HG02763 (cell line): ENCODE results near the gene CAPN15.
A peak's percentile ranks its signal among the peaks of the same experiment; 100 is the strongest.

ENCODE experiments used
- ATAC-seq: cut with Tn5 transposase; IDR thresholded peaks from one replicate; pipeline ENCODE4 v1.9.1; 2021; ENCODE audit warnings: mild to moderate bottlenecking, moderate library complexity; ENCODE audit not compliant: unreplicated experiment

Gene CAPN15

DNA sequence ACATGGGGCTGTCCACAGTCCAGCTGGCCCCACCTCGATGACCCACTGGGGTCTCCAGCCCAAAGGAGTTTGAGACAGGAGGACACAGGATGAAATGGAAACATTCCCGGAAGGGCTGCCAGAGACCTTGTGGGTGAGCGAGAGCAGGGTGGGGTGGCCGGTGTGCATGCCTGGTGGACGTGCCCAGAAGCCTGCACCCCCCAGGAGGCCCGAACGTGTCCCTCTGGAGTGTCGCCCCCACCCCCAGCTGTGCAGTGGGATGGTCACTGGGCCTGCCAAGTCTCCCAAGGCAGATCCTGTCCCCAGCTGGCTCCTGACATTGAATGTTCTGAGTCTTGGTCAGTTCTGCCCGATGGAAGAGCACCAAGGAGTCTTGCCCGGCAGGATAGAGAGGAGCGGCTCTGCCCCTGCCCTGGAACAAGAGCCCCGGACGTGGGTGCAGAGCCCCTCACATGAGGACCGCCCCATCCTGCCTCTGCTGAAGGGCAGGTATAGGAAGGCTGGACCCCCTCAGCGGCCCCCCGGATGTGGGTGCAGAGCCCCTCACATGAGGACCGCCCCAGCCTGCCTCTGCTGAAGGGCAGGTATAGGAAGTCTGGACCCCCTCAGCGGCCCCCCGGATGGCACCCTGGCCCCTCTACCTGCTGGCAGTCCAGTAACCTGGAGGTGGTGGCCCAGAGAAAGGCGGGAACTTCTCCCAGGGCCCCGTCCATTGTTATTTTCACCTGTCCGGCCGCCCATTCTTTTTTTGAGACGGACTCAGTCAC is 3.1 kb upstream of the CAPN15 start:
- ATAC-seq: no peak

DNA sequence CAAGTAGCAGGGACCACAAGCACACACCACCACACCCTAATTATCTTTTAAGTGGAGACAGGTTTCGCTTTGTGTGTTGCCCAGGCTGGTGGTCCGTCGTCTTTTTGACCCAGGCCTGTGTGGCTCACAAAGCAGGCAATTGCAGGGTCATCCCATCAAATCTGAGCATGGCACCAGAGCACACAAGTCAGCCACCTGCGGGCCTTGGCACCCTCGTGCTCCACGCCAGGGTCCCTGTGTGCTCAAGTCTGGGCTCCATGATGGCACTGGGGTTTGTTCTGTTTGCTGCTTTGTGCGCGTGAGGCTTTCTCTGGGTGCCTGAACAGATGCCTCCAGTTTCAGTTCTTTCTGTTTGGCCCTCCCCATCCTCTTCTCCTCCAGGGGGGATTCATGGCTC is 2.4 kb upstream of the CAPN15 start:
- no peak for ATAC-seq

DNA sequence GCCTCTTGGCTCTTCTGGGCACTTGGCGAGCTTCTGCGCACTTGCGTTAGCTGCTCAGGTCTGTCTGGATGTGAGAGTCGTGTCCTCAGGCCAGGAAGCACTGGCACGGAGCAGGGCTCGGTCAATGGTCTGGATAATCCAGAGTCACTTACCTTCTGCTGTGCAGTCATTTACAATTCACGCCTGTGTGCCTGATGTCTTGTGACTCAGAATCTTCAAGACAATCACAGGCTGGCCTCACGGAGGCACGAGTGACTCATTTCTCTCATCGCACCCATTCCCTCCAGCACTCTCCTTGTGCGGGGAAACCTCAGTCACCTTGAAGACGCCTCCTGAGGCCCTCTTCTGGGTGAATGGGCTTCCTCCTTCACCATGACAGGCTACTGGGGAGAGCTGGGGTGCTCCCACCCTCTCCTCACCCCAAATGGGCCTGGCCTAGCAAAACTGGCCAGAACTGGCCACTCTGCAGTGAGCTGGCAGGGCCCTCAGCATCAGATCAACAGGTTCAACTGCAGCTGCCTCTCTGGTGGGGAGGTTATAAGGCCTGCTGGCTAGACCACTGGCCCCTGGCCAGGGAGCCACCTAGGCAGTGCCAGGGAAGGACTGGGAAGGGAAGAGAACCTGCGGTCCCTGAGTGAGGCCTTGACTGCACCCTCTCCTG is 1.9 kb upstream of the CAPN15 start:
- no peak for ATAC-seq

DNA sequence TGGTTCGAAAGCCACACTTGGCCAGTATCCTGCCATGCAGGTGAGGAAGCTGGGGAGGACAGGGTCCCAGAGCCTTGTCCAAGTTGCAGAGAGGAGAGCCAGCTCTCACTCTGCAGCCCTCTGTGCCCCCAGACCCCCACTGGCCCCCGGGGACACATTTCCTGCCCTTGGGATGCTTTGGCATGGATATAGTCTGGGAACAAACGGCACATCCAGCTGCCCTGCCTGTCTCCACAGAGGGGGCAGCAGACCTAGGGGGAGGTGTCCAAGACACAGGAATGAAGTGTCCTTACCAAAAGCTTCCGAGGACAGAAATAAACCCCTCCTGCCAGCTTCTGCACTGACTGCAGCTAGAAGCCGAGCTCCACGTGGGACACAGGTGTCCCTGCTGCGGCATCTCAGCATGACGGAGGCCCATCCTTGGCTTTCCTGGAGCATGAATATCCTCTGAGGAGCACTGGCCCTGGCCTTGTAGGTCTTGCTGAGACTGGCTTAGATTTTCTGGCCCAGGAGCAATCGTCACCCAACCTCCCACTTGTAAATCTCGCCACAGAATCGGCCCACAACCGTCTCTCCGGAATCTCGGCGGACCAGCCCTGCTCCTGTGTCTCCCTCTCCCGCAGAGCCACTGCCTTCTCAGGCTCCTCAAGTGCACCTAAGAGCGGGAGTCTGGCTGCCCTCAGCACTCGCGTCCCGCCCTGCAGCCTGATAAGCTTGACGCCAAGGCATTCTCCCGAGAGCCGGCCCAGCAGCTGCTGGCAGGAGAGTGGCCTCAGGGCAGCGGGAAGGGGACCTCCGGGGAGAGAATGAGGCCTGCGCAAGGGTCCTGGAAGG is 1.1 kb upstream of the CAPN15 start:
- ATAC-seq: no peak

DNA sequence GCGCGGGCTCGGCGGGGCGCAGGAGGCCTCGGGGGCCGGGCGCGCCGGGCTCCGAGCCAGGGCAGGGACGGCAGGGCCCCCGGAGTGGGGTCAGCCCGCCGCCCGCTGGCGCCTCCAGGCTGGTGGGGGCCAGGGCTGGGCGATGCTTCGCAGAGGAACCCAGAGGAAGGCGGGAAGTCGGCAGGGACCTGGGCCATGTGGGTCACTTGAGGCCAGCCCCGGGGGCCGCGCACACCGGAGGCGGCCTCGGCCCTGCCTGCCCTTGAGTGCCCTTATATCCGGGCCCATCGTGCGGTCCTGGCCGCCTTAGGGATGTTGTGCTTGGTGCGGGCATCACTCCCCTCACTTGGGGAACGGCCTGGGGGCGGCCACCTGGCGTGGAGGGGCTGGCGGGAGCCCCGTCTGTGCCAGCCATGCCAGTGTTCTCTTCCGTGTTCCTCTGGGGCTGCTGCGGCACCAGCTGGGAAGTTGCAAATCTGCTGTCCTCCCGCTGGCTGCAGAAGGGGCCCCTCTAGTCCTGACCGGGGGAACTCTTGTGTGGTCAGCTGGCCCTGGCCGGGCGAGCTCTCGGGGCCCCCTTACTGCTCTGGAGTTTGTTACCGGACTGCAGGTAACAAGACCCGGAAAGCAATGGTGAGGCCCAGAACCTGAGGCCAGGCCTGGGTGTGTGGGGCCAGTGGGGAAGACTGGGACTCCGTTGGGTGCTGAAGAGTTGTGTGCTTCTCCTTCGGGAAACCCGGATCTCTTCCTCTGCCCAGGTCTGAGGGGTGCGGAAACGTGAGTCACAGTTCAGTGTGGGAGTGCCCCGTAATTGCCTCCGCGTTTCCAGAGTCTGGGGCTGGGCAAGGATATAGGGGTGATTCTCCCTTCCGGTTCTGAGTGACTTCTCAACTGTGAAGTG is 849 bp downstream of the CAPN15 start:
- ATAC-seq: peak; percentile 6

DNA sequence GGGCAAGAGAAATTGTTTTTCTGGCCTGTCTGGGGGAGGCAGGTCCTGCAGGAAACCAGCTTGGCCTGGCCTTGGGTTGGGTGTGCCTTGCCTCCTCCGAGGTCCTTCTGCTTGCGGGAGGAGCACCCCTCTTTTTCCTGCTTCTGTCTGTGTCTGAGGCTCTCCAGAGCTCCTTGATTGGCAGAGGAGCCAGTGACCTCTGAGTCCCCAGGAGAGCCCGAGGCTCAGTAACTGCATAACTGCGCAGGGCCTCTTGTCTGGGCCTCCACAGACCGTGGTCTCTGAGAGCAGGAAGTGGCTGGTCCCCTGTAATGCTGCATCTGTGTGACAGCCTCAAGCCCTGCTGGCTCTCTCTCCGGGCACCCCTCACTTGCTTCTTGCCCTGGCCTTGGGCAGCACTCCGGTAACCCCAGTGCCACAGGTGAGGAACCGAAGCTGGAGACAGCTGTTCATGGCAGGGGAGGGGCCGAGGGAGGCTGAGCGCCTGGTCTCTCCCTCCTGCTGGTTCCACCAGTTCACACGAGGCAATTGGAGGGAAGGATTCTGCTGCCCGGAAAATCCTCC is 1.6 kb downstream of the CAPN15 start:
- ATAC-seq: no peak

DNA sequence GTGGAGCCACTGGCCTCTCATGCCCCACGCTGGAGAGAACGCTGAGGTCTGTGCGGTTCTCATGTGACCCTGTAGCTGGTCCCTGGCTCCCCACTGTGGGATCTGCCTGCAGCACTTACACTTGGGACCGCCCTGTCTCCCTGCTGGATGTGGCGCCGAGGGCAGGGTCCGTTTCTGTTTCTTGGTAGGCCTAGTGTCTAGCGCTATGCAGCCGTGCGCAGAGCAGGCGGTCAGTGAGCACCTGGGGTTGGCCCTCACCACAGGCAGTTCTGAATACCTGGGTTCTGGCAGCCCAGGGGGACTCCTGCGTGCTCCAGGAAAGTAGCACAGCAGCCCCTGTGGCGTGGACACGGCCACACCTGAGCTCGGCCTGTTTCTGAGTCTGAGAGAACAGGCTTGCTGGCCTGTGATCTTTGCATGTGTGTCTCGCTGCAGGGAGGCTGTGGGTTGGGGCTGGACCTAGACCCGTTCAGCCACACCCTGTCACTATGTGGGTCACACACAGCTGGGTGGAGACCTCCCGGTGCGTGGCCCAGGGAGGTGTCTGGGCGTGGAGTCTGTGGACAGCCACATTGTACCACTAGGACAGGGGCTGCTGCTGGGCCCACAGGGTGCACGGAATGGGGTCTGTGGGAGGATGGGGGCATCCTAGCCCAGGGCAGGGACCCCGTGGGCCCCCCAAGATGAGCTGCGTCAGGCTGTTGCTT is 2.8 kb downstream of the CAPN15 start:
- no peak for ATAC-seq

DNA sequence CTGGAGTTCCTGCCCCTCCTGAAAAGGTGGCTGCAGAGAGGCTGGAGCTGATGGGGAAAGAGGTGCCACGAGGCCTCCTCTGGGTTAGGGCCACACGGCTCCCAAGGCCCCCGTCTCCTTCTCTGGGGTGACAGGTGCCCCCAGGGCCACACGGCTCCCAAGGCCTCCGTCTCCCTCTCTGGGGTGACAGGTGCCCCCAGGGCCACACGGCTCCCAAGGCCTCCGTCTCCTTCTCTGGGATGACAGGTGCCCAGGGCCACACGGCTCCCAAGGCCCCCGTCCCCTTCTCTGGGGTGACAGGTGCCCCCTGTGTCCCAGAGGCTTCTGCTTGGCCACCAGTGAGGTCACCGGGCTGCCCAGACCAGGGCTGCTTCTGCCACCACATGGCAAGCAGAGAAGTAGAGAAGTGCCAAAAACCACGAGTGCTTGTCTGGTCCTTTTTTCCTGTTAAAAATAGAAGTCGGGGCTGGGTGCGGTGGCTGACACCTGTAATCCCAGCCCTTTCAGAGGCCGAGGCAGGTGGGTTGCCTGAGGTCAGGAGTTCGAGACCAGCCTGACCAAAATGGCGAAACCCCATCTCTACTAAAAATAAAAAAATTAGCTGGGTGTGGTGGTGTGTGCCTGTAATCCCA is 4.1 kb downstream of the CAPN15 start:
- ATAC-seq: no peak

DNA sequence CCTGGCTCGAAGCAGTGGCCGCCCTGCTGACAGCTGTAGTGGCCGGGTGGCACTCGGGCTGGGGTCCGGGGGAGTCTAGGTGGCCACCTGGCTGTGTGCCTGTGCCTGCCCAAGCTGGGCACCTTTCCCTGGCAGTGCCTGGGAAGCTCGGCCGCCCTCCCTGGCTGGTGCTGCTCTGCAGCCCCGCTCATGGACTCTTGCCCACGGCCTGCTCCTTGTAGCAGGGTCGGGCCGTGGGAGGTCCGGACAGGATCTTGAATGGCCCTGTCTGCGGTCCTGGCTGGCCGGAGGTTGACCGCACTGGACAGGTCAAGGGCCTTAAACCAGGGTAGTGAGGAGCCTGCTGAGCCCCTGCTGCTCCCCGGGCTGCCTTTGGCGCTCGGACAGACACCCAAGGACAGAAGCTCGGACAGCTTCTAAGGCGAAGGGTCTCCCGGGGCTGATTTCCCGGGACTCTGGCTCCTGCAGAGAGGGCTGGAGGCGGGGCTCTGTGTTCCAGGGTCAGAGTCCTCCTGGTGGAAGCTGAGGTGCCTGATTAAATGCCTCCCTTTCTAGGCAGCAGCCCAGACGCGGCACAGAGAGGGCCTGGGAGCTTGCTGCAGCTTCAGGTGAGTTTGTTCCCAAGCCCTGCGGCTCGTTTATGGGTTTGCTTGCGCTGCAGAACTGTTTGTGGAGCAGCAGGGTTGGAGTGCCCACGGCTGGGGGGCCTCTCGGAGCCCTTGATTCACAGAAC is 6.0 kb downstream of the CAPN15 start:
- ATAC-seq: no peak

DNA sequence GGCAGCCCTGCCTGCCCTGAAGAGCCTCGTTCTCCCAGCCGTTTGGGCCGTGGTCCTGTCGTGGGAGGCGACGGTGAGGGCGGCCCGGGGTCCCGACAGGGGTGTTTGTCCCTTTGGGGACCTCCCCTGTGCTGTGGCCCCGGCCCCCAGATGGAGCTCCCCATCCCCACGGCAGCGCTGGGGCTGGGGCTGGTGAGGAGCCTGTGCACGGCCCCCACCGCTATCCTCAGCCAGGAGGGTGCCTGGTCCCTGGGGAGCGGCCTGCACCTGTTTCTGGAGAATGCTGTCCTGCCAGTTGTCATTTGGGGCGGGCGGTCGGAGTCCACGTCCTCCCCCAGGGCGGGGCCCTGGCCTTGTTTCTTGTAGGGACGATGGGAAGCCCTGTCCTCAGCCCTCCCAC is 6.6 kb downstream of the CAPN15 start:
- ATAC-seq: no peak

DNA sequence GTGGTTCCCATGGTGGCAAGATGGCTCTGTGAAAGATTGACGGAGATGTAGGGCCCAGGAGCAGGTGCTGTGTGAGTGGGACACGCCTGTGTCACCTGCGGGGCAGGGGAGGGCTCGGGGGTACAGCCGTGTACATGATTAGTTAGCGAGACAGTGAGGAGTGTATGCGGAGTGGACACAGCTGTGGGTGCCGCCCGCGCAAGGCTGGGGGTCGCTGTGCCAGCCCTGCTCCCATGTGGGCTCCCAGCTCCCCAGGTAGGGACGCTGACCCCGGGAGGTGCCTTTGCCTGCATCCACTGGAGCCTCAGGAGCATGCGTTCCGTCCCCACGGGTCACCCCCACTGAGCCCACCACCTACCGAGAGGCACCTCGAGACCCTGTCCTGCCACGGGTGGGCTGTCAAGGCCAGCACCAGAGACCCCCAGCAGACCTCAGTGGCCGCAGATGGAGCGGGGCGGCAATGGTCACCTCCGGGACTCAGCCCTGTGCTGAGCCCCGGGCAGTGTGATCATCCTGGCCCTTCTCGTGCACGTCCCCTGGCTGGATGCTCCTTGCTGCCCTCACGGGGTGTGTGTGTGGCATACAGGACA is 7.4 kb downstream of the CAPN15 start:
- no peak for ATAC-seq

DNA sequence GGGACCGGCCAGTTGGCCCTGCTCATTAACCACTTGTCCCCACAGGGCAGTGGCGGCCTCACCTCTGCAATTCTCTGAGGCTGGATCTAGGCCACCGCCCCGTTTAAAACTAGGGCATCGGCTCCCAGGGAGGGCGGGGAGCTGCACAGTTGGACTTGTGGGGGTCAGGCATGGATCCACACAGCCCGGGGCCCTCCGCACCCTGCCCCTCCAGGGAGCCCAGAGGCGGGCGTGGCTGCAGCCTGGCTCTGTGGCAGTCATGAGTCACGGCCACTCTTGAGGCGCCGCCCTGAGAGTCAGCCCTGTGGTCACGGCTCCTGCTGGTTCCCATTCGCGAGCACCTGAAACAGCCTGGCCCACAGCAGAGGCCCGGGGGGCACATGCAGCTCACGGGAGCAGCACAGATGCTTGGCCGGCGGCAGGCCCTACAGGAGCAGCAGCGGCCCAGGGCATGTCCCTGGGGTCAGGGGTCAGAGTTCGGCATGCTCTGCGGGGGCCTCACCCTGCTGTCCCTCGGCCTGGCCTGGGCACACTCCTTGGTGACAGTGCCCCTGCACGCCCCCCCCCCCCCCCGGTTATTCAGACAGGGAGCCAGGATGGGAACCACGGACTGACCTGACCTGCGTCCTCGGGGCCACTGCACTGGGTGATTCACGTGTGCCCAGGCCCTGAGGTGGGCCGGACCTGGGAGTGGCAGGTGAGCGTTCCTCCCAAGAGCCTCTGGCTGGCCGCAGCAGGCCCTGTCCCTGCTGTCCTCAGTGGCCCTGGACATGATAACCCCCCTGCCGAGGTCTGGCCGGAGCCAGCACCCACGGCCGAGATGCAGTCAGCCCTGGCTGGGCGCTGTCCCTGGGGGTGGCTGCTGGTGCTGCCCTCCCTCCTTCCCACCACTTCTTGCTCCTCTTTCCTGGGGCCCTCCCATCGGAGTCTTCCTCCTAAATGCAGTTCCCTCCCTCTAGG is 8.2 kb downstream of the CAPN15 start:
- no peak for ATAC-seq

DNA sequence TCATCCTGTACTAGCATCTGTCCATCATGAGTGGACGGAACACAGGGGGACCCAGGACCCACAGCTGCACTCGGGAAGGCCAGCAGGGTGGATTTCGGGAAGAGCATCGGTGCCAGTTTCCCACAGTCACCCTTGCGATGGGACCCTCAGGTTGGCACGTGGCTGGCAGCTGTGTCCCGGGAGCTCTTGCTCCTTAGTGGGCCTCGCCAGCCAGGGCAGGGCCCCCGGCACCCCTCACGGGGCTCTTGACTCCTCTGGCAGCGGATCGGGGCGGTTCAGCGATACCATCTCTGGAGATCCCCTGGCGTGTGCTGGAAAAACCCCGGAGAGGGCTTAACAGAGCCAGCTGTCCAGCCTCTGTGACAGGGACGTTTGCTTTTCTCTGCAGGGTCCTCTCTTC is 9.2 kb downstream of the CAPN15 start:
- ATAC-seq: no peak

DNA sequence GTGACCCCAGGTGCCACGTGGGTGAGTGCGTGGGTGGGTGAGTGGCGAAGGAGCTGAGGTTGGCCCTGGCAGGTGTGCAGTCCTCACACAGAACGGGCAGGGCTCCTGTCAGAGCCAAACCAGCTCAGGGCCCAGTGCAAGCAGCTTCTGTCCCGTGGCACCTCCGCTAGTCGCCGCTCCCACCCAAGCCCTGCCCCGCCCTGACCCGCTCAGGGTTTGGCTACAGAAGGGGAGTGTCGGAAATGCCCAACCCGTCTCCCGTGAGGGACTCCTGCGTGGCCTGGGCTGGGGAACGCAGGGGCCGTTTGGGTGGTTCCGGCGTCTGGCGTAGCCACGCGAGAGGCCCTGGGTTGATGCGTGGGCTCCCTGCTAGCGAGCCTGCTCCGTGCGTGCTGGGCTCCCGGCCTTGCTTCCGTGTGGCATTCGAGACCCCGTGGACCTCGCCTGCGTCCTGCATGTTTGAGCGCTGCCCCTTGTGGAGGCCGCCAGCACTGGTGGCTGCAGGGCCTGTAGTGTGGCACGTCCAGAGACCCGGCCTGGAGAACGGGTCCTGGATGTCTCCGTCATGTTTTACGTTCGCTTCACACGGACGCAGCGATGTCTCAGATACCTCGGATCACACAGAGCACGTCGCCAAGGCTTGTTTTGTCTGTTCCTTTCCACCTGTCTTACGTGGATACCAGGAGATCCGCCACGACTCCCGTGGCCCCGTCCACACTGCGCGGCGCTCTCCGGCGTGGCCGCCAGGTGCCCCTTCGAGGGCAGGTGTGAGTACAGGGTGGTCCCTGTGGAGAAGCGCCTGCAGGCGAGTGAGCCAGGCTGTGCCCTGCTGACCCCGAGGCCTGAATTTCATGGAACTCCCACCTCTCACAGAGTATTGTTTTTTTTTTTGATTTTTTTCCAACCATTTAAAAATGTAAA is 10.2 kb downstream of the CAPN15 start:
- no peak for ATAC-seq

DNA sequence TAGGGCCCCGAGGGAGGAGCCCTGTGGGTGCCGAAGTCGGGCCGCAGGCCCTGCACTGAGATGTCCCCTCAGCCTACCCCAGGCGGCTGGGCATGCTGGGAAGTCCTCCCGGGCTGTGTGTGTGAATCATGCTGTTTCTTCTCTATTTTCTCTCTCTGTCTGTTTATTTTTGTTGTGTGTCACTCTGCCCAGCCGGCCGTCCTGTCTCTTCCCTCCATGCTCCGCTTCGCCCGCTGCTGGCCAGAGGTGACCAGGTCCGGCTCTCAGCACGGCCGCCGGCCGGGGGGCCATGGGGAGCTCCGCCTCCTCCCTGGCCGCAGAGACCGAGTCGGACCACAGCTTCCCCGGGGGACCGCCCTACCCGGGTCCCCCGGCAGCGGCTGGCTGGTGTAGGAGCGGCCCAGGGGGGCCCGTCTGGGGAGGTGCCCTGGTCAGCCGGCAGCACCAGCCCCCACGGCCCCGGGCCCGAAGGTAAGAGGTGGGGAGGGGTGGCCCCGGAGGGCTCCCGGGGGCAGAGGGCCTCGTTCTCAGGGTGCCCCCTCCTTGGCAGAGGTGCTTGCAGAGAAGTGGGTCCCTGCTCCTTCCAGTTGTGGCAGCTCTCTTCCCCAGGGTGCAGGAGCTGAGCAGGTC is 12.5 kb downstream of the CAPN15 start:
- ATAC-seq: no peak
